PC-9 (cell line): ENCODE measurements around the gene LGI1.

ENCODE experiments used
- EZH2 ChIP-seq: fragments of 200-600 bp; sonication (generic); IDR thresholded peaks from 2 replicates; pipeline ENCODE4 v1.8.0; 2017; ENCODE audit warnings: antibody characterized with exemption, low read depth
- TF ChIP-seq, protein P1 (sequence below): fragments of 200-600 bp; sonication (generic); conservative IDR thresholded peaks from 2 replicates; pipeline ENCODE4 v1.6.1; 2017; ENCODE audit warnings: mixed run types, antibody characterized with exemption, mild to moderate bottlenecking, moderate library complexity

DNA sequence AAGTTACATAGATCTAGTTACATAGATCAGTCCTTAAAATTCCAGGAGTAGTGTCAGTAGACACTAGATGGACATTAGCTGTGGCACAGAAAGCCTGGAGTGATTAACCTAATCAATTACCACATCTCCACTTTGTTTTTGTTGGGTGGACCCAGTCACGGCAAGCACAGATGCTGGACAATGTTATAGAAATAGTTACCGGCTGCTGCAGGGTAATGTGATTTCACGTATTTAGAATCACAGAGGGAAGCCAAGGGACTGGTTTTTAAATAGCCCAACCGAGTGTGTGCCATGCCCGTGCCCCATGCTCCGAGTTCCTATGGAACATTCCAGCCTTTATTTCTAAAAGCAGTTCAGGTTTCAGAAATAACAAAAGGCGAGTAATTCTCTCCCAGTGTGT lies 2.8 kb downstream of the LGI1 start:
- no peak for TF ChIP-seq EZH2
- TF ChIP-seq, protein P1, sequence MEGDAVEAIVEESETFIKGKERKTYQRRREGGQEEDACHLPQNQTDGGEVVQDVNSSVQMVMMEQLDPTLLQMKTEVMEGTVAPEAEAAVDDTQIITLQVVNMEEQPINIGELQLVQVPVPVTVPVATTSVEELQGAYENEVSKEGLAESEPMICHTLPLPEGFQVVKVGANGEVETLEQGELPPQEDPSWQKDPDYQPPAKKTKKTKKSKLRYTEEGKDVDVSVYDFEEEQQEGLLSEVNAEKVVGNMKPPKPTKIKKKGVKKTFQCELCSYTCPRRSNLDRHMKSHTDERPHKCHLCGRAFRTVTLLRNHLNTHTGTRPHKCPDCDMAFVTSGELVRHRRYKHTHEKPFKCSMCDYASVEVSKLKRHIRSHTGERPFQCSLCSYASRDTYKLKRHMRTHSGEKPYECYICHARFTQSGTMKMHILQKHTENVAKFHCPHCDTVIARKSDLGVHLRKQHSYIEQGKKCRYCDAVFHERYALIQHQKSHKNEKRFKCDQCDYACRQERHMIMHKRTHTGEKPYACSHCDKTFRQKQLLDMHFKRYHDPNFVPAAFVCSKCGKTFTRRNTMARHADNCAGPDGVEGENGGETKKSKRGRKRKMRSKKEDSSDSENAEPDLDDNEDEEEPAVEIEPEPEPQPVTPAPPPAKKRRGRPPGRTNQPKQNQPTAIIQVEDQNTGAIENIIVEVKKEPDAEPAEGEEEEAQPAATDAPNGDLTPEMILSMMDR, result no peak
